Measurements from ENCODE around the gene TIMM44.
"Not testable (repeated sequence)": the region's sequence is repeated elsewhere in the genome, so short reads cannot be mapped to it uniquely, and the experiment has no call there.

Gene TIMM44

DNA sequence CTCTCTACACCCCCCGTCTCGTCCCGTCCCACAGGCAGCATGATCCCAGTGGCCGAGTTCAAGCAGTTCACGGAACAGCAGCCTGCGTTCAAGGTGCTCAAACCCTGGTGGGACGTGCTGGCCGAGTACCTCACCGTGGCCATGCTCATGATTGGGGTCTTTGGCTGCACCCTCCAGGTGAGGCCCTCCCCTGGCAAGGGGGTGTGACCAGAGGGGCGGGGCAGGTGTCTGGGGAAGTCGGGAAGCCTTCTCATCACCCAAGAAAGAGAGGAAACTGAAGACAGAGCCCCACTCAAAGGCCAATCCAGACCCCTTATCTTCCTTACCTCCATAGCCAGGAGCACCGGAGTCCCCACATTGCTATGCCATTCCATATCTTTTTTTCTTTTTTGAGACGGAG, 47.9 kb downstream of the TIMM44 start:
- DNase-seq, result no peak

DNA sequence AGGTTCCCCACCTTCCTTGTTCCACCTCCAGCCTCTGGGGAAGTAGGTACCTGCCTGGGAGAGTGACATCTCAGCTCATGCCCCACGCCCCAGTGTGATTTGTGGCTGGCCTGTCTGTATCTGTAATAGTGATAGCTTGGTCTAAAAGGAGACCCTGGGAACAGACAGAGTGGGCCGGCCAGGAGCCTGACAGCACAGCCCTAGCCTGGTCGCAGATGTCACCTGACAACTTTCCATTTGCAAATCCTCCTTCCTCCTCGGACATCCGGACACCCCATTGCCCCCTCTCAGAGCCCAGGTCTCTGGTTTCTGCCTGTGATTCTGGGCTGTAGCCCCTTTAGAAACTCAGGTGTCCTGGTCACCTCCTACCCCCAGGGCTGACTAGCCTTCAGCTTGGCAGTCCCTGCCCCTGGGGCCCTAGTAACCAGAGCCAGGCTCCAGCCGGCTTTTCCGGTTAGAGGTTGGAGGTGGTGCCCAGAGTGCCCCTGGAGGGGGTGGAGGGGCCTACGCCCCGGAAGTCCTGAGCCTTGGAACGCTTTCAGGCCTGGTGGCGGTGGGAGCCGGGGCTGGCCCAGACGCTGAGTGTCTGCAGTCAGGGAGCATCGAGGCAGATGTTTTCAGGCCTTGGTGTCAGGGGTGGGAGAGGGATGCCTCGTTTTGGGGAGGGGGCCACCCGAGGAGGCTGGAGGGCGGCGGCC, 48.7 kb downstream of the TIMM44 start:
- no peak for DNase-seq

DNA sequence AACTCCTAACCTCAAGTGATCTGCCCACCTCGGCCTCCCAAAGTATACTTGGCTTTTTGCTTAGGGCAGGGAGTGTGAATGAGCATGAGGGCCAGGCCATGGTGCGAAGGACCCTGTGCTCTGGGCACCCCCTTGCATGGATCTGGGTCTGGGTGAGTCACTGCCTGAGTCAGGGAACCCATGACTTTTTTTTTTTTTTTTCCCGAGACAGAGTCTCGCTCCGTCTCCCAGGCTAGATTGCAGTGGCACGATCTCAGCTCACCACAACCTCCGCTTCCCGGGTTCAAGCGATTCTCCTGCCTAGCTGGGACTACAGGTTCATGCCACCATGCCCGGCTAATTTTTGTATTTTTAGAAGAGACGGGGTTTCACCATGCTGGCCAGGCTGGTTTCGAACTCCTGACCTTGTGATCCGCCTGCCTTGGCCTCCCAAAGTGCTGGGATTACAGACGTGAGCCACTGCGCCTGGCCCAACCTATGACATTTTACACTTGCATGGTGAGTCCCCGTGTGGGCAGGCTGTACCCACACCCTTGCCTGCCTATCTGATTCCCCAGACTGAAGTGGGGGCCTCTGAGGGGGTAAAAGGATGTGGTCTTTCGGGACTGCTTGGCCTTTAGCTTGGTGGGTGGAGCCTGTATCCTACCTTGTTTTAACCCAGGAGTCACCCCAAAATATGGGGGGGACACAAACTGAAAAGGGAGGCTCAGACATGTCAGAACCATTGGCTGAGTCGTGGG, 49.9 kb downstream of the TIMM44 start:
- DNase-seq, result not testable (repeated sequence)

- DNase-seq, result no peak
Observed at GRCh38 chr19:7888826-7889217, 54.6 kb downstream of the TIMM44 start.

DNA sequence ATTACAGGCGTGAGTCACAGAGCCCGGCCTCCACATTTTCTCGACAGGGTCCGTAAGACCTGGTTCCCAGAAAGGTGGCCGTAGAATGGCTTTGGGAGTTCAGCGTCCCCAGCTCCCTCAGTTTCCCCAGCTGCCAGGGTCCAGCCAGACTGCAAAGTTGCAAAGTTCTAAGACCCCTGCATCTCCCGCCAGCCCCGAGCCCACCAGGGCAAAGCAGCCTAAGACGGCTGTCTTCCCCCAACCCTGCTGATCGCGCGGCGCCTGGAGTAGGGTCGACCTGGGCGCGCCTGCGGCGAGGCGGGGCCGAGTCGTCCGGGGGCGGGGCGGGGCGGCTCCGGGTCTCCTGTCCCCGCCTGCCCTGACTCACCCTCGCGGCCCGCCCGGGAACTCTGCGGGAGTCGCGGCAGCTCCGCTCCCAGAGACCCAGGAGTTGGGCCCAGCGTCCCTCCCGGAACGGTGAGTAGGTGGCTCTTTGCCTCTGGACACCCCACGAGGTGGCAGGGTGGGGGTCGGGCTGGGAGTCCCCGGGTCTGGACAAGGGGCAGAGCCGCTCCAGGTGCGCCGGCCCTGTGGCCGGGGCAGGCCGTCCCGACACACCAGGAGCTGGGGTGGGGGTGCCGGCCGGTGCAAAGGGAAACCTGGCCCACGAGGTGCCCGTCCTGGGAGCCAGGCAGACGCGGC, 55.2 kb downstream of the TIMM44 start, which contains the start of gene LRRC8E:
Gene LRRC8E, plus strand, starts transcription at position 366 of the 681 bp plus-strand sequence. CDS start 7,094 bp downstream, outside the sequence.
- DNase-seq, result no peak

GRCh38 chr19:7887408-7888144, 55.9 kb downstream of the TIMM44 start:
- DNase-seq, result no peak

DNA sequence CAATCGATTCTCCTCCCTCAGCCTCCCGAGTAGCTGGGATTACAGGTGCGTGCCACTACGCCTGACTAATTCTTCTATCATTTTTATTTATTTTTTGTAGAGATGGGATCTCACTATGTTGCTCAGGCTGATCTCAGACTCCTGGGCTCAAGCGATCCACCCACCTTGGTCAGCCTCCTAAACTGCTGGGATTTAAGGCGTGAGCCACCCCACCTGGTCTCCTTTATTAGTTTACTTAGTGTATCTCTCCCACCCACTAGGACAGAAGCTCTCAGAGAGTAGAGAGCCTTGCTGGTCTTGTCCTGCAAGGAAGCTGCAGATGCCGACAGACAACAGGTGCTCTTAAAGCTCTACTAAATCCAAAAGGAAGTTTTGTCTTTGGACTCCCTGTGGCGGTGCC, 57.6 kb downstream of the TIMM44 start:
- no peak for DNase-seq

DNA sequence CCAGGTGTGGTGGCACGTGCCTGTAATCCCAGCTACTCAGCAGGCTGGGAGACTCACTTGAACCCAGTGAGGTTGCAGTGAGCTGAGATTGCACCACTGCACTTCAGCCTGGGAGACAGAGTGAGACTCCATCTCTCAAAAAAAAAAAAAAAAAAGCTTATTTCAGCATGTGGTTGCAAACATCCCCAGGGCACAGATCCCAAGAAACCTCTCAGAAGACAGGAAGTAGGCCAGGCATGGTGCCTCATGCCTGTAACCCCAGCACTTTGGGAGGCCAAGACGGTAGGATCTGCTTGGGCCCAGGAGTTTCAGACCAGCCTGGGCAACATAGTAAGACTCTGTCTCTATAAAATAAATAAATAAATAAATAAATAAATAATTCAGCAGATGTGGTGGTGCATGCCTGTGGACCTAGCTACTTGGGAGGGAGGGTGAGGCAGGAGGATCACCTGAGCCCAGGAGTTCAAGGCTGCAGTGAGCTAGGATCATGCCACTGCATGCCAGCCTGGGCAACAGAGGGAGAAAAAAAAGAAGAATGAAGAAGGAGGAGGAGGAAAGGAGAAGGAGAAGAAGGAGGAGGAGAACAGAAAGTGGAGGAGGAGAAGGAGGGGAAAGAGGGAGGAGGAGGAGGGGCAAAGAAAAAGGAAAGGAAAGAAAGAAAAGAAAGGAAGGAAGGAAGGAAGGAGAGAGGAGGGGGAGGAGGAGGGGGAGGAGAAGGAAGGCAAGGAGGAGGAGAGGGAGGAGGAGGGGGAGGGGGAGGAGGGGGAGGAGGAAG, 59.5 kb downstream of the TIMM44 start:
- DNase-seq, result no peak

DNA sequence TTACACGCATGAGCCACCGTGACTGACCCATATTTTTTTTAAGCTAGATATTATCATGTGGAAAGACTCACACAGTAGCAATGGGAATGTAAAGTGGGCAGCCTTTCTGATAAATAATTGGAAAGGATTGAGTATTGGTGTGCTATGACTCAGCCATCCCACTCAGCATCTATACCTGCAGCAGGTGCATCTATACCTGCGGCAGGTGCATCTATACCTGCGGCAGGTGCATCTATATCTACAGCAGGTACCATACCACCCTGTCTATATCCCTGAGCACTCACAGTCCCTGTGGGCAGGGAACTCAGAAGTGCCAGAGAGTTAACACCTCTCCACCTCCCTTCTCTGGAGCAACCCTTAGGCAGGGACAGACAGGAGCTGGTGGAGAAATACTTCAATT, 60.4 kb downstream of the TIMM44 start:
- DNase-seq, result no peak

- no peak for DNase-seq
Observed at GRCh38 chr19:7881910-7882309, 61.6 kb downstream of the TIMM44 start.

DNA sequence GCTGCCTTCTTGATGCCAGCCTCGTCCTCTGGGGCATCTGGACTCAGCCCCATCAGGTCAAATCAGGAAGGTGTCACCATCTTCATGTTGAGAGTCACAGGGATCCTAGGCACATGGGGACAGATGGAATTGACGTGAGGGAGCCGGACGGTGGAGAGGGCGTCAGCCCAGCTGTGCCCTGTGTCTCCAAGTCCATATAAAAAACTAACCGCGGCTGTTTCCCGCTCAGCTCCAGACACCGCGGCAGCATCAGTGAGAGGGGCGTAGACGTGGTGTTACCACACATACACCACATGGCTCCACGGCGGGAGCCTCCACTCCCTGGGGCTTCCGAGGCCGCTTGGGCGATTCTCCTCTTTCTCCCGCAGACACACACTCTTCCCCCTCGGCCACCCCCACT, 63.6 kb downstream of the TIMM44 start:
- DNase-seq, result no peak

DNA sequence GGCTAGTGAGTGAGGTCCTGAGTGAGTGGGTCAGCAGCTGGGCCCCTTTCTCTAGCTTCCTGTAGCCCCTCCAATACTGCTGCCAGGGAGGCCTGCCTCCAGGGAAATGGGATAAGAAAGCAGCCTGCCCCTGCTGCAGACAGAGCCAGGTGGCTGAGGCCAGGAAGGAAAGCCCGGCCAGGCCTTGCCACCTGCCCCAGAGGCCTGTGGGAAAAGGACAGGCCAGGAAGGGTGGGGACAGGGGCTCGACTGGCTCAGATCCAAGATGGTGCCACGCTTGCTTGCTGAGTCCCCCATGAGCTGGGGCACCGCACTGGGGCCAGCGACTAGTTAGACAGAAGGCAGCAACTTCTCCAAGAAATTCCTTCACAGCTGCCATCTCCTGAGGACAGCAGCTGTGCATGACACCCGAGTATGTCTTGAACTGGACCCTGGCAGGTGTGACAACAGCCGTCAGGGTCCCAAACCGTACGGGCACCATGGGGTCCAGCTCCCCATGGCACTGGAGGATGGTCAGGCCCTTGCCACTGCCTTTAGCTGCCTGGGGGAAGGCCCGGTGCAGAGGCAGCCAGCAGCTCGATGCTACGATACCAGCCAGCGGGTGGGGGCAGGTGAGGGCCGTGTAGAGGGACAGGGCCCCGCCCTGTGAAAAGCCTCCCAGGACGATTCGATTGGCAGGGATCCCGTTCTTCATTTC, 64.2 kb downstream of the TIMM44 start:
- DNase-seq, result no peak

- DNase-seq, result no peak
Observed at GRCh38 chr19:7877249-7877836, 66.1 kb downstream of the TIMM44 start.

All from activated CD4-positive, CD25-positive, alpha-beta regulatory T cell (primary cell).